K562 (cell line): Measurements from ENCODE around the gene SIGLEC6. TPM values are rescaled to one million over a fixed set of nuclear protein-coding genes. Genes with fewer than 3 reads are reported as not detected.

Experiments used
- ARID2 ChIP-seq: fragments of 450-650 bp; IDR thresholded peaks from 2 replicates; pipeline ENCODE4 v1.6.1; 2017; ENCODE audit warnings: antibody characterized with exemption, mild to moderate bottlenecking
- DPF2 ChIP-seq: fragments of 450-650 bp; IDR thresholded peaks from 2 replicates; pipeline ENCODE4 v1.6.1; 2016
- FOXJ2 ChIP-seq: fragments of 200-800 bp; sonication (Bioruptor generic); IDR thresholded peaks from 2 replicates; pipeline ENCODE4 v1.6.1; 2016; ENCODE audit warnings: missing genetic modification characterization, missing compliant biosample characterization
- JUN ChIP-seq, 2 experiments: sonication (generic) in 1 of 2; formaldehyde crosslinking in 1 of 2; IDR thresholded peaks; 2 replicates each; pipeline versions ENCODE4 v1.6.1 to v1.8.0; 2012 to 2022; ENCODE audit warnings: borderline replicate concordance in 2 of 2, mild to moderate bottlenecking in 2 of 2, improper control_type of control experiment in 1 of 2, low read depth in 1 of 2, low read length in 1 of 2, missing genetic modification reagents in 1 of 2
- KDM1A ChIP-seq, 2 experiments: fragments of 450-650 bp; IDR thresholded peaks; 2 replicates each; pipeline ENCODE4 v1.6.1; 2016; ENCODE audit warnings: mild to moderate bottlenecking in 2 of 2
- NONO ChIP-seq, 2 experiments: fragments of 200-400 bp in 1 of 2; fragments of 450-650 bp in 1 of 2; formaldehyde crosslinking in 1 of 2; IDR thresholded peaks; 2 replicates each; pipeline ENCODE4 v1.6.1; 2017; ENCODE audit warnings: low read depth in 2 of 2, mild to moderate bottlenecking in 2 of 2, moderate library complexity in 2 of 2, low read length in 1 of 2
- RAD21 ChIP-seq, 2 experiments: fragments of 250-450 bp in 1 of 2; fragments of 450-650 bp in 1 of 2; sonication (Bioruptor Pico) in 1 of 2; formaldehyde crosslinking in 1 of 2; IDR thresholded peaks in 1 of 2; conservative IDR thresholded peaks in 1 of 2; 2 replicates each; pipeline versions ENCODE4 v1.4.0 to v1.8.0; 2020 to 2022; ENCODE audit warnings: mild to moderate bottlenecking in 2 of 2, moderate library complexity in 1 of 2
- RB1 ChIP-seq: fragments of 450-650 bp; IDR thresholded peaks from 2 replicates; pipeline ENCODE4 v1.6.1; 2017; ENCODE audit warnings: low read depth, mild to moderate bottlenecking
- SMC3 ChIP-seq: conservative IDR thresholded peaks from 2 replicates; pipeline ENCODE4 v1.6.1; 2011; ENCODE audit warnings: low read depth, low read length, improper control_type of control experiment; ENCODE audit not compliant: insufficient read depth
- STAG1 ChIP-seq: sonication (generic); formaldehyde crosslinking; IDR thresholded peaks from 2 replicates; pipeline ENCODE4 v1.5.0; 2020; ENCODE audit warnings: missing genetic modification reagents, borderline replicate concordance
- XRCC5 ChIP-seq: fragments of 200-400 bp; formaldehyde crosslinking; IDR thresholded peaks from 2 replicates; pipeline ENCODE4 v1.6.1; 2017; ENCODE audit warnings: low read depth, mild to moderate bottlenecking, low read length
- ZFP36 ChIP-seq: fragments of 150-350 bp; IDR thresholded peaks from 2 replicates; pipeline ENCODE4 v1.6.1; 2018; ENCODE audit warnings: low read length, low read depth; ENCODE audit not compliant: partially characterized antibody
- ZNF143 ChIP-seq: sonication (generic); formaldehyde crosslinking; IDR thresholded peaks from 2 replicates; pipeline ENCODE4 v1.9.0; 2022; ENCODE audit warnings: mild to moderate bottlenecking, missing genetic modification reagents
- ZNF23 ChIP-seq: fragments of 250-450 bp; sonication (Bioruptor Pico); IDR thresholded peaks from 2 replicates; pipeline ENCODE4 v1.4.0; 2020; ENCODE audit warnings: mild to moderate bottlenecking
- polyA plus RNA-seq, 8 experiments: library from polyadenylated mRNA; depleted of rRNA in 4 of 8; stranded (reverse) in 5 of 8; unstranded in 3 of 8; fragments of >200 nt; fragmentation: Nextera tagmentation in 2 of 8; fragmentation: Illumina TruSeq in 1 of 8; extraction: Ambion mirVana in 2 of 8; extraction: Trizol in 1 of 8; gene quantifications; 2 replicates each; pipeline versions ENCODE4 v1.2.1 to v1.2.3, GENCODE V29; 2011 to 2014; ENCODE audit warnings: inconsistent platforms in 1 of 8, missing spikeins in 1 of 8
- total RNA-seq, 7 experiments: library from RNA; depleted of rRNA in 6 of 7; stranded (reverse); fragments of >200 nt in 6 of 7; fragmentation: Illumina TruSeq in 2 of 7; extraction: Trizol in 2 of 7; gene quantifications; 2 replicates each; pipeline versions ENCODE4 v1.2.1 to v1.2.3, GENCODE V29; 2011 to 2021; ENCODE audit warnings: low replicate concordance in 1 of 7
- TF ChIP-seq, protein P1 (sequence below): IDR thresholded peaks from 2 replicates; pipeline ENCODE4 v1.6.1; 2011; ENCODE audit warnings: borderline replicate concordance, low read depth, mild to moderate bottlenecking, moderate library complexity, low read length; ENCODE audit not compliant: insufficient read depth, poor library complexity, severe bottlenecking
- TF ChIP-seq, protein P2 (sequence below): fragments of 200-800 bp; sonication (Bioruptor generic); IDR thresholded peaks from 2 replicates; pipeline ENCODE4 v1.6.1; 2017; ENCODE audit warnings: missing genetic modification characterization, missing compliant biosample characterization
- TF ChIP-seq, protein P3 (sequence below), 2 experiments: fragments of 450-650 bp; conservative IDR thresholded peaks; 2 replicates each; pipeline ENCODE4 v1.6.1; 2017; ENCODE audit warnings: mild to moderate bottlenecking in 2 of 2, moderate library complexity in 2 of 2
- TF ChIP-seq, protein P4 (sequence below): fragments of 250-450 bp; sonication (Bioruptor Pico); IDR thresholded peaks from 2 replicates; pipeline ENCODE4 v1.5.0; 2021
- TF ChIP-seq, protein P5 (sequence below): fragments of 250-450 bp; sonication (Bioruptor Pico); IDR thresholded peaks from 2 replicates; pipeline ENCODE4 v1.8.0; 2022; ENCODE audit warnings: moderate library complexity, mild to moderate bottlenecking, inconsistent platforms

SIGLEC6 gene
- total and polyA plus RNA-seq, 9 of the 15 experiments (the other 6 are each of a cell fraction or from before 2014, with no cell fraction given) = 0.03 to 17.5 (median 0.71) TPM

DNA sequence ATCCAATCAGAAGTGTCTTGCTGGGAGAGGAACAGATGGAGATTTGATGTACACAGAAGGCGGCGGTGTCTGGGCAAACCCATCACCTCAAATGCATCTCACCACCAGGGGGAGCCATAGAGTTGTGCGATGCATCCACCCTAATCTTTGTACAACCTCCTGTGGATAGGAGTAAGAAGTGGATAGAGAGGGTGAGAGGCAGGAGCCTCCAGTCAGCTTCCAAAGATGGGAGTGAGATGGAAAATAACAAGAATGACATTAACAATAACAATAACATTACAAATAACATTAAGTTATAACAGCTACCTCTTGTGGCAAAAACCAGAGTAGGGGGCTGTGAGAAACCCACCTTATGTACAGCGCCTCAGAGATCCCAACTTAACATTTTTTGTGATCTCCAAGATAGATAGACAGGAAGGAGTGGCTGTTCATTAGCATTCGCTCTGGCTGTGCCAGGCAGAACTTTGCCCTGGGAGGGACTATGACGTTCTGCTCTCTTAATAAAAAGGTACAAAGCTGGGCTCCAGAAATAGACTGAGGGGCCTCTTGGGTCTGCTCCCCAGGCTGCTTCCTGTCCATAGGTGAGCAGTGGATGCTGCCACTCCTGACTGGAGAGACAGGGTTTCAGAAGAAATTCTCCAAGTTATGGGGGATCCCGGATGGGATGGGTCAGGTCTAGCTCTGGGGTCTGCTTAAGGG, 58.3 kb downstream of the SIGLEC6 start (continued):
- TF ChIP-seq NONO (IDR thresholded peaks at IDR 0.05; ENCODE audit: low read depth in 2 of 2, low read length in 1 of 2) (peak in 1 of 2 experiments; percentile 54; a peak in 1 of 4 replicates), KDM1A (IDR thresholded peaks at IDR 0.05) (0 out of 4 replicates have a peak, but pooled peaks of 1 of the 2 experiments have one; percentile 47), ZFP36 (peak; percentile 27), ZNF143 (no peak), RAD21 (CRISPR knock-in tag; conservative IDR thresholded peaks at IDR 0.05 in 1 of 2, IDR thresholded peaks at IDR 0.05 in 1 of 2) (peak; percentile 91 to 98), ZNF23 (CRISPR knock-in tag) (no peak), DPF2 (0 out of 2 replicates have a peak, but pooled peaks have one; percentile 14), FOXJ2 (tag) (0 out of 2 replicates have a peak, but pooled peaks have one; percentile 46), XRCC5 (peak; percentile 47; the same call in 1 of the 2 replicates), SMC3 (peak; percentile 96), JUN (IDR thresholded peaks at IDR 0.05; ENCODE audit: borderline replicate concordance, low read depth, low read length) (0 out of 2 replicates have a peak, but pooled peaks have one; percentile 18), JUN (CRISPR knock-in tag; IDR thresholded peaks at IDR 0.05; ENCODE audit: borderline replicate concordance) (no peak), STAG1 (CRISPR knock-in tag) (peak; percentile 22; the same call in 1 of the 2 replicates), ARID2 (peak; percentile 93), RB1 (peak; percentile 61)
- TF ChIP-seq, protein P1, sequence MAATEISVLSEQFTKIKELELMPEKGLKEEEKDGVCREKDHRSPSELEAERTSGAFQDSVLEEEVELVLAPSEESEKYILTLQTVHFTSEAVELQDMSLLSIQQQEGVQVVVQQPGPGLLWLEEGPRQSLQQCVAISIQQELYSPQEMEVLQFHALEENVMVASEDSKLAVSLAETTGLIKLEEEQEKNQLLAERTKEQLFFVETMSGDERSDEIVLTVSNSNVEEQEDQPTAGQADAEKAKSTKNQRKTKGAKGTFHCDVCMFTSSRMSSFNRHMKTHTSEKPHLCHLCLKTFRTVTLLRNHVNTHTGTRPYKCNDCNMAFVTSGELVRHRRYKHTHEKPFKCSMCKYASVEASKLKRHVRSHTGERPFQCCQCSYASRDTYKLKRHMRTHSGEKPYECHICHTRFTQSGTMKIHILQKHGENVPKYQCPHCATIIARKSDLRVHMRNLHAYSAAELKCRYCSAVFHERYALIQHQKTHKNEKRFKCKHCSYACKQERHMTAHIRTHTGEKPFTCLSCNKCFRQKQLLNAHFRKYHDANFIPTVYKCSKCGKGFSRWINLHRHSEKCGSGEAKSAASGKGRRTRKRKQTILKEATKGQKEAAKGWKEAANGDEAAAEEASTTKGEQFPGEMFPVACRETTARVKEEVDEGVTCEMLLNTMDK = peak; percentile 34
- TF ChIP-seq, protein P2, sequence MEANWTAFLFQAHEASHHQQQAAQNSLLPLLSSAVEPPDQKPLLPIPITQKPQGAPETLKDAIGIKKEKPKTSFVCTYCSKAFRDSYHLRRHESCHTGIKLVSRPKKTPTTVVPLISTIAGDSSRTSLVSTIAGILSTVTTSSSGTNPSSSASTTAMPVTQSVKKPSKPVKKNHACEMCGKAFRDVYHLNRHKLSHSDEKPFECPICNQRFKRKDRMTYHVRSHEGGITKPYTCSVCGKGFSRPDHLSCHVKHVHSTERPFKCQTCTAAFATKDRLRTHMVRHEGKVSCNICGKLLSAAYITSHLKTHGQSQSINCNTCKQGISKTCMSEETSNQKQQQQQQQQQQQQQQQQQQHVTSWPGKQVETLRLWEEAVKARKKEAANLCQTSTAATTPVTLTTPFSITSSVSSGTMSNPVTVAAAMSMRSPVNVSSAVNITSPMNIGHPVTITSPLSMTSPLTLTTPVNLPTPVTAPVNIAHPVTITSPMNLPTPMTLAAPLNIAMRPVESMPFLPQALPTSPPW (CRISPR knock-in tag) = 0 out of 2 replicates have a peak, but pooled peaks have one; percentile 9
- TF ChIP-seq, protein P3, sequence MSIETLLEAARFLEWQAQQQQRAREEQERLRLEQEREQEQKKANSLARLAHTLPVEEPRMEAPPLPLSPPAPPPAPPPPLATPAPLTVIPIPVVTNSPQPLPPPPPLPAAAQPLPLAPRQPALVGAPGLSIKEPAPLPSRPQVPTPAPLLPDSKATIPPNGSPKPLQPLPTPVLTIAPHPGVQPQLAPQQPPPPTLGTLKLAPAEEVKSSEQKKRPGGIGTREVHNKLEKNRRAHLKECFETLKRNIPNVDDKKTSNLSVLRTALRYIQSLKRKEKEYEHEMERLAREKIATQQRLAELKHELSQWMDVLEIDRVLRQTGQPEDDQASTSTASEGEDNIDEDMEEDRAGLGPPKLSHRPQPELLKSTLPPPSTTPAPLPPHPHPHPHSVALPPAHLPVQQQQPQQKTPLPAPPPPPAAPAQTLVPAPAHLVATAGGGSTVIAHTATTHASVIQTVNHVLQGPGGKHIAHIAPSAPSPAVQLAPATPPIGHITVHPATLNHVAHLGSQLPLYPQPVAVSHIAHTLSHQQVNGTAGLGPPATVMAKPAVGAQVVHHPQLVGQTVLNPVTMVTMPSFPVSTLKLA (conservative IDR thresholded peaks at IDR 0.05) = peak in 1 of 2 experiments; percentile 36; a peak in 2 of 4 replicates
- TF ChIP-seq, protein P4, sequence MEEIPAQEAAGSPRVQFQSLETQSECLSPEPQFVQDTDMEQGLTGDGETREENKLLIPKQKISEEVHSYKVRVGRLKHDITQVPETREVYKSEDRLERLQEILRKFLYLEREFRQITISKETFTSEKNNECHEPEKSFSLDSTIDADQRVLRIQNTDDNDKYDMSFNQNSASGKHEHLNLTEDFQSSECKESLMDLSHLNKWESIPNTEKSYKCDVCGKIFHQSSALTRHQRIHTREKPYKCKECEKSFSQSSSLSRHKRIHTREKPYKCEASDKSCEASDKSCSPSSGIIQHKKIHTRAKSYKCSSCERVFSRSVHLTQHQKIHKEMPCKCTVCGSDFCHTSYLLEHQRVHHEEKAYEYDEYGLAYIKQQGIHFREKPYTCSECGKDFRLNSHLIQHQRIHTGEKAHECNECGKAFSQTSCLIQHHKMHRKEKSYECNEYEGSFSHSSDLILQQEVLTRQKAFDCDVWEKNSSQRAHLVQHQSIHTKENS (CRISPR knock-in tag) = no peak
- TF ChIP-seq, protein P5, sequence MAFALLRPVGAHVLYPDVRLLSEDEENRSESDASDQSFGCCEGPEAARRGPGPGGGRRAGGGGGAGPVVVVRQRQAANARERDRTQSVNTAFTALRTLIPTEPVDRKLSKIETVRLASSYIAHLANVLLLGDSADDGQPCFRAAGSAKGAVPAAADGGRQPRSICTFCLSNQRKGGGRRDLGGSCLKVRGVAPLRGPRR (CRISPR knock-in tag) = 0 out of 2 replicates have a peak, but pooled peaks have one; percentile 54
